GM19467 (cell line): Measurements from ENCODE around the gene SMIM7.

Source experiments
- ATAC-seq: cut with Tn5 transposase; IDR thresholded peaks from one replicate; pipeline ENCODE4 v1.9.1; 2021; ENCODE audit warnings: mild to moderate bottlenecking, moderate library complexity; ENCODE audit not compliant: unreplicated experiment

The SMIM7 gene

GRCh38 chr19:16623576-16623975, 36.4 kb downstream of the SMIM7 start:
- ATAC-seq = no peak

GRCh38 chr19:16623066-16623465, 36.9 kb downstream of the SMIM7 start:
- ATAC-seq = no peak

DNA sequence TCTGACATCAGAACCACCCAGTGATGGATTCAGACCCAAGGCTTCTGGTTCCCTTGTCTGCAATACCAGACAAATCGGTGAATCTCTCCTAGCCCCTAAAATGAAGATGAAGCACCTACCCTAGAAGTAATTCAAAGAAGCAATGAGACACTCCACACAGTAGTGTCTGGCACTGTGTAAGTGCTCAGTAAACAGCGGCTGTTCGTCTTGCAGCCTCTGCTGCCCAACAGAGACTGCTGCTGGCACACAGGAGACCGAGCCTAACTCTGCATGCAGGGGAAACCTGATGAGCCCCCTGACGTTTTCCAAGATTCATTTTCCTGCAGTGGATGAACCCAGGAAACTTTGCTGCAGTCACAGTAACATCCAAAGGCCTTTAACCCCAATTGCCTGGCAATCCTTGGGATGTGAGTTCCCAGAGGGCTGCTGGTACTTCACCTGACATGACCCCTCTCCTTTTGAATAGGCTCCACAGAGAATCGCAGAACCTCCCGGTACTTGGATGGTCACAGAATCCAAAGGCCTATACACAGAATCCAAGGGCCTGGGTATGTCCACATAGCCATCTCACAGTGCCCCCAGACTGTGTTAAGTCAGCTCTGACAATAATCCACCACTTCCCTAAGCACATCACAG, 38.7 kb downstream of the SMIM7 start:
- no peak for ATAC-seq

GRCh38 chr19:16620584-16620983, 39.4 kb downstream of the SMIM7 start:
- ATAC-seq = no peak

- ATAC-seq = no peak
Measured at GRCh38 chr19:16620018-16620417, 39.9 kb downstream of the SMIM7 start.

DNA sequence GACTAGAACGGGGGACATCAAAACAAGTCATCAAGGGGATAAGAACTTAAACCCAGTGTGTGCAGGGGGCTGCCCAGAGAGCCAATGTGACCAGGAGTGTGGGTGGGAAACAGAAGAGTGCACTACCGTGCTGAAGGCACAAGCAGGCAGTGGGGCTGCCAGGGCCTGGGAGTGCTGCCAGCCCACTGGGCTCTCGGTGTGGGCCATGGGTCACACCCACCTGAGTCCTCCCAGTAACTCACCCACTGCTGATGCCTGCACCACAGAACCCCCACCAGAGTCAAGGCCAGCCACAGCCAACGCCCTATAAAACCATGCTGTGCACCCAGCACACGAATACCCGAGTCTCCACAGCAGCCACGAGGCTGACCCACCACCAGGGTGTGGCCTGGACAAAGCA, 40.5 kb downstream of the SMIM7 start:
- no peak for ATAC-seq

GRCh38 chr19:16618248-16618647, 41.7 kb downstream of the SMIM7 start:
- ATAC-seq = no peak

DNA sequence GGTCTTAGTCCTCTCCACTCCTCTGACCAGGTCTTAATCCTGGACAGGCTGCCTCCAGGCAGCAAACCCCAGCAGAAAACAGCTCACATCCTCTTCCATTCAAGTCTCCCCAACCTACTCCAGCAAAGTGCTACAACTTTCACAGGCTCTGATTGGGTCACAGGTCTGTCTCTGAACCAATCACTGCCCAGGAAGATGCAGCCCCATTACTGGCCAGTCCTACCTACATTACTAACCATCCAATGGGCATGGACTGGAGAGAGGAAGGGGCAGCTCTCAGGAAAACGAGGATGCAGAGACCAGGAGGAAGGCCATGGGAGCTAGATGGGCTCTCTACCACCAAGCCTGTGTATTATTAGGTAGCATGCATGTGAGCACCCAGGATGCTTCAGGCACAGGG, 44.1 kb downstream of the SMIM7 start:
- ATAC-seq = no peak

- no peak for ATAC-seq
Measured at GRCh38 chr19:16614941-16615340, 45.0 kb downstream of the SMIM7 start.

DNA sequence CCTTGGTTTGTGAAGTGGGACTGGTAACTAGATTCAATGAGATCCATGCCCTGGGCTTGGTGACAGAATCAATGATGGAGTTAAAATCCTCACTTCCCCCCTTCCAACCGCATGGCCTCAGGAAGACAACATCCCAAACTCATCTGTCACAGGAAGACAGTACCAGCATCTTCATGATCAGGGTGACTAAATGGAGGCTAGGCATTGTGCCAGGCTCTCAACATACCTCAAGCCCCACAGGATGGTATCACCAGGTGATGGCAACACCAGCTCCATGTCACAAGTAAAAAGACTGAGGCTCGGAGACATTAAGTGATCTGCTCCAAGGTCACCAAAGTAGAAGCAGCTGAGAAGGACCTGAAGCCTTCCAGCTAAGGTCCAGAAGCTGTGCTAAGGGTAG, 46.1 kb downstream of the SMIM7 start:
- no peak for ATAC-seq

GRCh38 chr19:16612636-16613035, 47.3 kb downstream of the SMIM7 start:
- ATAC-seq = no peak

DNA sequence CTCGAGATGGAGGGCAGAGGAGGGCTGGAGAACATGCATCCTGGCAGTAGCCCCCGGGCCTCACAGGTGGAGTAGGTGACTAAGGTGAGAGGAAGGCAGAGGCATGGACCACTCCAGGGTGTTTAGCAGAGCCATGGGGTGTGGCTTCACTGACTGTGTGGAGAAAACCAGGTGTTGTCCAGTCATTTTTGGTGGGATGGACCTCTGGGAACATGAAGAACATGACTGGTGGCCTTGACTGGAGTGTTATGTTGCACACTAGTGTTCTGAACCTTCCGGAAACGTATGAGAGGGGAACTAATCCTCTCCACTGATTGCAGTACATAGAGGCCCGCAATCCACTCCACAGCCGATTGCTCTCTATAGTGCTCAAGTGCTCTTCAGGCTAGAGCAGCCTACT, 48.8 kb downstream of the SMIM7 start:
- ATAC-seq = no peak

- no peak for ATAC-seq
Measured at GRCh38 chr19:16609511-16610200, 50.3 kb downstream of the SMIM7 start.

DNA sequence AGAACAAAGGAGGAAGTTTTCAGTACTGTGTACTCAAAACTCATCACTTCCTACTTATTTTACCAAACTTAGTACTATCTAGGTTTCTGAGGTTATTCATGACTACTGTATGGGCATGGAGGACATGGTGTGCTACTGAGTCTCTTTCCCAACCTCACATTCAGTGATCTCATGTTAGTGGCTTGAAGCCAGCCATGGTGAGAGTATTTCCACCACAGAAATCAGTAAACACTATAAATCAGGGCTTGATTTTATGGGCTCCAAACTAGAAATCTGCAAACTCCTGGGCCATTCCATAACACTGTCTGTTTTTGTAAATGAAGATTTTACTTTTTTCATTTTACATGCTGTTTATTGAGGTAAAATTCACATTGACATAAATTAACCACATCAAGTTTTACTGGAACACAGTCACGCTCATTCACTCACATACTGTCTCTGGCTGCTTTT, 51.6 kb downstream of the SMIM7 start:
- ATAC-seq = no peak

- ATAC-seq = no peak
Measured at GRCh38 chr19:16607819-16608218, 52.1 kb downstream of the SMIM7 start.

- no peak for ATAC-seq
Measured at GRCh38 chr19:16605553-16605994, 54.4 kb downstream of the SMIM7 start.

DNA sequence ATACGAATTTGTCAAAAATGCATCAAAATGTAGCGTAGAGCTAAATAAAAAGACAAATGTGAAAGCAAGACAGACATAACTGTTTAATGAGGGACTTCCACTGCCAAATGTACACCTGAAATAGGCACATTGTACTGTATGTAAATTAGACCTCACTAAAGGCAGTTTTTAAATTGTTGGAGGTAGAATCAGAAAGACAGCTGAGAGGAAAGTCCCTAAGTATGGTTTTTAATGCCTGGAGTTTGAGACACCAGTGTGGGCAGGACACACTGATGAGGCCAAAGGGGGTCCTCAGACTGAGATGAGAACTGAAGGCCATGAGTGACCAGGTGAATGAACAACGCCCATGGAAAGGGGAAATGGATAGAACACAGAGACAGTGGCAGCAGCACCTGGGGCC, 54.8 kb downstream of the SMIM7 start:
- no peak for ATAC-seq

DNA sequence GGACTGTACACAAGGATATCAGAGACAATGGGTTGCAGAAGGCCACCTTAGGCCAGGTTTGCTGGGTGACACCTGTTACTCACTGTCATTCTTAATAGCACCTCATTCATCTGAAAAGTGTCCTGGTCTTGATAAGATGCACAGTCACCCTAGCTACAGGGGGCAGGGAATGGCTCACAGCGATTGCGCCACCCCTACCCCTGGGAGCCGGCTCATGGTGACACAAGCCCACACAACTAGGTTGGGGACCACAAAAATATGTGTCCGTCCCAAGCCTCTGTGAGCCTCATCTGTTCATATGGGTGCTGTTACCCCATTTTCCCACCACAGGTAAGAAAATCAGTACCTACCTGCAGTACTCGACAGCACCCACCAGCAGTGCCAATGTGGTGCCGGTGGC, 55.3 kb downstream of the SMIM7 start:
- ATAC-seq = no peak

- no peak for ATAC-seq
Measured at GRCh38 chr19:16603090-16603489, 56.9 kb downstream of the SMIM7 start.

DNA sequence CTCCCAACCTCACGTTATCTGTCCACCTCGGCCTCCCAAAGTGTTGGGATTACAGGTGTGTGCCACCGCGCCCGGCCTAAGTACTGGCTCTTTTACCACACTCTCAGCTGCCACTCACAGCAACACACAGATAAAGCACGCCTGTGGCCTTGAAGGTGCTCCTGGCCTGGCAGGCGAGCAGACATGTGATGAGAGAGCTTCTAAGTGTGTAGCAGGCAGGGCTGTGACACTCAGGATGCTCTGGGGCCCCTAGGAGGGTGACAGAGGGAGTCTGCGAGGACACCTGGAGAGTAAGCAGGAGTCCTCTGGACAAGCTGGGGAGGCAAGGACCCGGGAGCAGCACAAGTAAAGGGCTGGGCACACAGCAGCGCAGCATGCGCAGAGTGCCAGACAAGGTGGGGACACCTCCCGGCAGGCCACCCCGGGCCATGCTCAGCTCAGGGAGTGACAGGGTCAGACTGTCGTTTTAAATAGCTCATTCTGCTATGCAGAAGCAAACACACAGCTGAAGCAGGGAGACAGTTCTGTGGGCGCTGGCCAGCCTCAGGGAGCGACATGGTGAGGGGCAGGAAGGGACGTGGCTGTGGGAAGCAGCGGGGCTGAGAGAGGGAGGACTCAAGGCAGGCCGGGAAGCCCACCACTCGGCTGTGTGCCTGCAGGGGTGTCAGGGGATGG, 58.4 kb downstream of the SMIM7 start:
- ATAC-seq = no peak

GRCh38 chr19:16600824-16601223, 59.1 kb downstream of the SMIM7 start:
- no peak for ATAC-seq
